GM23338 (cell line): ENCODE measurements around the gene IL22RA1.

ENCODE experiments used
- CTCF ChIP-seq, 2 experiments: fragments of 200-600 bp in 1 of 2; sonication (generic) in 1 of 2; conservative IDR thresholded peaks; 2 replicates each; pipeline versions ENCODE4 v1.5.1 to v1.6.1; 2016 to 2017; ENCODE audit warnings: antibody characterized with exemption in 2 of 2, low read depth in 2 of 2, mild to moderate bottlenecking in 2 of 2, moderate library complexity in 1 of 2
- ETS1 ChIP-seq: IDR thresholded peaks from 2 replicates; pipeline ENCODE4 v1.6.1; 2016; ENCODE audit warnings: antibody characterized with exemption
- EZH2 ChIP-seq: fragments of 200-600 bp; sonication (generic); IDR thresholded peaks from one replicate; pipeline ENCODE4 v1.8.0; 2017; ENCODE audit warnings: antibody characterized with exemption, mild to moderate bottlenecking, low read depth; ENCODE audit not compliant: unreplicated experiment
- EZH2phosphoT487 ChIP-seq: fragments of 200-600 bp; sonication (generic); IDR thresholded peaks from one replicate; pipeline ENCODE4 v1.8.1; 2018; ENCODE audit warnings: antibody characterized with exemption; ENCODE audit not compliant: unreplicated experiment
- JUNB ChIP-seq: IDR thresholded peaks from one replicate; pipeline ENCODE4 v1.6.1; 2016; ENCODE audit warnings: antibody characterized with exemption; ENCODE audit not compliant: unreplicated experiment
- NANOG ChIP-seq: IDR thresholded peaks from 2 replicates; pipeline ENCODE4 v1.6.1; 2016; ENCODE audit warnings: antibody characterized with exemption, borderline replicate concordance
- POLR2AphosphoS5 ChIP-seq: IDR thresholded peaks from 2 replicates; pipeline ENCODE4 v1.6.1; 2016; ENCODE audit warnings: antibody characterized with exemption, low read depth
- STAT1 ChIP-seq: IDR thresholded peaks from one replicate; pipeline ENCODE4 v1.6.1; 2016; ENCODE audit warnings: antibody characterized with exemption; ENCODE audit not compliant: unreplicated experiment
- ZNF114 ChIP-seq: fragments of 250-450 bp; sonication (Bioruptor Pico); IDR thresholded peaks from 2 replicates; pipeline ENCODE4 v1.5.0; 2020; ENCODE audit warnings: mild to moderate bottlenecking, moderate library complexity
- TF ChIP-seq, protein P1 (sequence below): IDR thresholded peaks from one replicate; pipeline ENCODE4 v1.6.1; 2018; ENCODE audit warnings: antibody characterized with exemption; ENCODE audit not compliant: unreplicated experiment

DNA sequence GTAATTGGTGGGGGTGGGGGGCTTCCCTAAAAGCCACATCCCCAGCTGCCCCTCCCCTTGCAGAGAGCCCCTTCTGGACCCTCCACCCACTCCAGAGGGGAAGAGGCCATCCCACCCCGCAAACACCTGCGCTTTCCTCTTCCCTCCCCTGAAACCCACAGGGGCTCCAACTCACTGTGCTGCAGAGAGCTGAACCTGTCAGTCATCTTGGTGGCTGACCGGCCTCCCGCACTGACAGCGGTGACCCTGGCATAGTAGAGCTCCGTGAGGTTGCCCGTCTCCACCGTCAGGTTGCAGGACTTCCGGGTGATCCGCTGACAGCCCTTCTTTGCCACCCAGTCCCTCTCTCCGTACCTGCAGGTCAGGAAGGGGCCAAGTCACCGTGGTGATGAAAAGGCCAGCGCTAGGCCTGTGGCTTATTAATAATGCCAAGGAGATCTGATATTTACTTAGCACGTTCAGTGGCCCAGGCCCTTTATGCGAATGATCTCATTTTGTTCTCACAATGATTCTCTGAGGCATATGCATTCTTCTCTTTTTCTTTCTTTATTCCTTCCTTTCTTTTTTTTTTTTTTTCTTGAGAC is 5.9 kb downstream of the IL22RA1 start:
- TF ChIP-seq CTCF (conservative IDR thresholded peaks at IDR 0.05; ENCODE audit: low read depth in 2 of 2) (no peak), NANOG (no peak), EZH2 (no peak), JUNB (no peak), ZNF114 (CRISPR knock-in tag) (no peak), EZH2phosphoT487 (no peak), STAT1 (no peak), POLR2AphosphoS5 (no peak), ETS1 (no peak)
- TF ChIP-seq, protein P1, sequence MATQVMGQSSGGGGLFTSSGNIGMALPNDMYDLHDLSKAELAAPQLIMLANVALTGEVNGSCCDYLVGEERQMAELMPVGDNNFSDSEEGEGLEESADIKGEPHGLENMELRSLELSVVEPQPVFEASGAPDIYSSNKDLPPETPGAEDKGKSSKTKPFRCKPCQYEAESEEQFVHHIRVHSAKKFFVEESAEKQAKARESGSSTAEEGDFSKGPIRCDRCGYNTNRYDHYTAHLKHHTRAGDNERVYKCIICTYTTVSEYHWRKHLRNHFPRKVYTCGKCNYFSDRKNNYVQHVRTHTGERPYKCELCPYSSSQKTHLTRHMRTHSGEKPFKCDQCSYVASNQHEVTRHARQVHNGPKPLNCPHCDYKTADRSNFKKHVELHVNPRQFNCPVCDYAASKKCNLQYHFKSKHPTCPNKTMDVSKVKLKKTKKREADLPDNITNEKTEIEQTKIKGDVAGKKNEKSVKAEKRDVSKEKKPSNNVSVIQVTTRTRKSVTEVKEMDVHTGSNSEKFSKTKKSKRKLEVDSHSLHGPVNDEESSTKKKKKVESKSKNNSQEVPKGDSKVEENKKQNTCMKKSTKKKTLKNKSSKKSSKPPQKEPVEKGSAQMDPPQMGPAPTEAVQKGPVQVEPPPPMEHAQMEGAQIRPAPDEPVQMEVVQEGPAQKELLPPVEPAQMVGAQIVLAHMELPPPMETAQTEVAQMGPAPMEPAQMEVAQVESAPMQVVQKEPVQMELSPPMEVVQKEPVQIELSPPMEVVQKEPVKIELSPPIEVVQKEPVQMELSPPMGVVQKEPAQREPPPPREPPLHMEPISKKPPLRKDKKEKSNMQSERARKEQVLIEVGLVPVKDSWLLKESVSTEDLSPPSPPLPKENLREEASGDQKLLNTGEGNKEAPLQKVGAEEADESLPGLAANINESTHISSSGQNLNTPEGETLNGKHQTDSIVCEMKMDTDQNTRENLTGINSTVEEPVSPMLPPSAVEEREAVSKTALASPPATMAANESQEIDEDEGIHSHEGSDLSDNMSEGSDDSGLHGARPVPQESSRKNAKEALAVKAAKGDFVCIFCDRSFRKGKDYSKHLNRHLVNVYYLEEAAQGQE, result no peak
